Measurements from ENCODE around the gene GRSF1.

- TF ChIP-seq, protein P1, sequence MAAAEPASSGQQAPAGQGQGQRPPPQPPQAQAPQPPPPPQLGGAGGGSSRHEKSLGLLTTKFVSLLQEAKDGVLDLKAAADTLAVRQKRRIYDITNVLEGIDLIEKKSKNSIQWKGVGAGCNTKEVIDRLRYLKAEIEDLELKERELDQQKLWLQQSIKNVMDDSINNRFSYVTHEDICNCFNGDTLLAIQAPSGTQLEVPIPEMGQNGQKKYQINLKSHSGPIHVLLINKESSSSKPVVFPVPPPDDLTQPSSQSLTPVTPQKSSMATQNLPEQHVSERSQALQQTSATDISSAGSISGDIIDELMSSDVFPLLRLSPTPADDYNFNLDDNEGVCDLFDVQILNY (CRISPR knock-in tag; IDR thresholded peaks at IDR 0.05) = no peak
- TF ChIP-seq, protein P2, sequence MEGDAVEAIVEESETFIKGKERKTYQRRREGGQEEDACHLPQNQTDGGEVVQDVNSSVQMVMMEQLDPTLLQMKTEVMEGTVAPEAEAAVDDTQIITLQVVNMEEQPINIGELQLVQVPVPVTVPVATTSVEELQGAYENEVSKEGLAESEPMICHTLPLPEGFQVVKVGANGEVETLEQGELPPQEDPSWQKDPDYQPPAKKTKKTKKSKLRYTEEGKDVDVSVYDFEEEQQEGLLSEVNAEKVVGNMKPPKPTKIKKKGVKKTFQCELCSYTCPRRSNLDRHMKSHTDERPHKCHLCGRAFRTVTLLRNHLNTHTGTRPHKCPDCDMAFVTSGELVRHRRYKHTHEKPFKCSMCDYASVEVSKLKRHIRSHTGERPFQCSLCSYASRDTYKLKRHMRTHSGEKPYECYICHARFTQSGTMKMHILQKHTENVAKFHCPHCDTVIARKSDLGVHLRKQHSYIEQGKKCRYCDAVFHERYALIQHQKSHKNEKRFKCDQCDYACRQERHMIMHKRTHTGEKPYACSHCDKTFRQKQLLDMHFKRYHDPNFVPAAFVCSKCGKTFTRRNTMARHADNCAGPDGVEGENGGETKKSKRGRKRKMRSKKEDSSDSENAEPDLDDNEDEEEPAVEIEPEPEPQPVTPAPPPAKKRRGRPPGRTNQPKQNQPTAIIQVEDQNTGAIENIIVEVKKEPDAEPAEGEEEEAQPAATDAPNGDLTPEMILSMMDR (IDR thresholded peaks at IDR 0.05) = no peak
- TF ChIP-seq, protein P3, sequence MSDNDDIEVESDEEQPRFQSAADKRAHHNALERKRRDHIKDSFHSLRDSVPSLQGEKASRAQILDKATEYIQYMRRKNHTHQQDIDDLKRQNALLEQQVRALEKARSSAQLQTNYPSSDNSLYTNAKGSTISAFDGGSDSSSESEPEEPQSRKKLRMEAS (CRISPR knock-in tag; IDR thresholded peaks at IDR 0.05) = no peak
- TF ChIP-seq FOXJ3 (CRISPR knock-in tag; IDR thresholded peaks at IDR 0.05; ENCODE audit: borderline replicate concordance) (no peak), CREB1 (CRISPR knock-in tag; IDR thresholded peaks at IDR 0.05) (no peak), JUN (CRISPR knock-in tag; IDR thresholded peaks at IDR 0.05) (no peak), ZNF317 (CRISPR knock-in tag; IDR thresholded peaks at IDR 0.05; ENCODE audit: borderline replicate concordance, low read depth) (no peak), SP1 (CRISPR knock-in tag; conservative IDR thresholded peaks at IDR 0.05) (no peak), ATF2 (CRISPR knock-in tag; IDR thresholded peaks at IDR 0.05; ENCODE audit: borderline replicate concordance, low read depth) (no peak), NFATC4 (CRISPR knock-in tag; IDR thresholded peaks at IDR 0.05) (no peak)
These were observed 9.6 kb downstream of the GRSF1 start for GRCh38 chr4:70830054-70830453.
